GM11168 (cell line): ENCODE measurements around the gene NLRP4.
"Not testable (repeated sequence)": the region's sequence is repeated elsewhere in the genome, so short reads cannot be mapped to it uniquely, and the experiment has no call there.

Experiments used
- in situ Hi-C: fragments of 300-500 bp; cut with MboI; formaldehyde crosslinking; loops from one replicate; pipeline ENCODE4 v1.12.0; 2022; ENCODE audit warnings: low sequenced_read_pairs; ENCODE audit not compliant: unreplicated experiment

The NLRP4 gene

DNA sequence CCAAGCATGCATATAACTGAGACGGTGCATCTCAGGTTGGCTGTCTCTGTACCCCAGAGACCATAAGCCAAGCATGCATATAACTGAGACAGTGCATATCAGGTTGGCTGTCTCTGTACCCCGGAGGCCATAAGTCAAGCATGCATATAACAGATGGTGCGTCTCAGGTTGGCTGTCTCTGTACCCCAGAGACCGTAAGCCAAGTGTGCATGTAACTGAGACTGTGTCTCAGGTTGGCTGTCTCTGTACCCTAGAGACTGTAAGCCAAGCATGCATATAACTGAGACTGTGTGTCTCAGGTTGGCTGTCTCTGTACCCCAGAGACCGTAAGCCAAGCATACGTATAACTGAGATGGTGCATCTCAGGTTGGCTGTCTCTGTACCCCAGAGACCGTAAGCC is 30.8 kb downstream of the NLRP4 start:
- in situ Hi-C loops: no loop called here

DNA sequence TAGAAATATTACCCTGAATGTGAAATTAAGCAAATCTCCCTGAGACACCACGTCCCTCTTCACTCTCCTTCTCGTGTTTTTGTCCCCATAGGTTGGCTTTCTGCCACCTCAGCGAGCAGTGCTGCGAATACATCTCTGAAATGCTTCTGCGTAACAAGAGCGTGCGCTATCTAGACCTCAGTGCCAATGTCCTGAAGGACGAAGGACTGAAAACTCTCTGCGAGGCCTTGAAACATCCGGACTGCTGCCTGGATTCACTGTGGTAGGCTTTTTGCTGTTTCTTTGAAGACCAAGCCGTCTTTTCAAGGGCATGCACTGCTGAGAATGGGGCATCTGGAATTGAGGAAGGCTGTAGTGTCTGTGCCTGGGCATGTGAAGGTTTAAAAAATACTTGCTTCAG is 34.4 kb downstream of the NLRP4 start:
- in situ Hi-C loops: no loop called here

DNA sequence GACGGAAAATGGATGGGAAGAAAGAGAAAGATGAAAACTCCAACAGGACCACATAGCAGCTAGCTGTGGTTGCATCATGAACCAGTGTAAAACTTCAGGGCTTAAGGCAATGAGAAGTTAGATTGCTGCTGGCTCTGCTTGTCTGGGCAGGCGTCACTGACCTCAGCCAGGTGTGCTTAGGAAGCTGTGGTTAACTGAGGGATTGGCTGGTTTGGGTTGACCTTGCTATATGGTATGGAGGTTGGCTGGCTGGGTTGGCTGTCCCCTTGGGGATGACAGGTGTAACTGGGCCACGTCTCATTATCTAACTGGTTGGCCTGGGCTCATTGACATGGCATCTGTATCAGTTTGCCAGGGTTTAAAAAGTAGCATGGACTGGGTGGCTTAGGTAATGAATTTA is 40.9 kb downstream of the NLRP4 start:
- in situ Hi-C loops: no loop called here

DNA sequence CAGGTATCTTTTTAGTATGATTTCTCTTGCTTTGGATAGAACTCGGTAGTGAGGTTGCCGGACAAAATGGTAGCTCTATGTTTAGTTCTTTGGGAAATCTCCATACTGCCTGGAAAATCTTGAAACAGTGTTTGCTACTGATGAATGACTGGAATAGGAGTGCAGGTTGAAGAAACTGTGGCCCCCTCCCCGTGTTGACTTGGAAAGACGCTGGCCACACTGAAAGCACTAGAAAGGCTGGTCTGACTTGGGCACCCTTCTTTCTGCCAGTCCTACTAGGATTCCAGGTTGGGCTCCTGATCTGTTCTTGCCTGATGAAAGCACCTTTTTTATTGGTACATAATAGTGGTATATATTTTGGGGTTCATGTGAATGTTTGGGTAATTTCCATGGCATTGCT is 46.3 kb downstream of the NLRP4 start:
- in situ Hi-C loops: no loop called here

DNA sequence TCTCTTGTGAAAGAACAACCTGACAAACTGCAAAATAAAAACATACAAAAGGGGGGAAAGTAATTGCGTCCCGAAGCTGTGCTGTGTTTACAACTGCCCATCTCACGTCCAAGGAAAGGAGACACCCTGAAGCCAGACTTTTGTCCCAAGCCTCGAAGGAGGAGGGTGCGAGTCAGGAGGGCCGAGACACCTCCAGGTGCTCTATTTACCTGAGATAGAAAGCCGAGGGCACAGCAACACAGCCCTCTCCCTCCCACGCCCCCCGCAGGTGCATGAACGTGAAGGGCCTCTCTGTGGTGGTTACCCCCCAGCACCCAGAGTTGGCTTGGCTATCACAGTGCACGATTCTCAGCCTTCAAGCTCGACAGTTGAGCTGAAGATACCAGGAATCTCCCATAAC is 62.6 kb downstream of the NLRP4 start:
- in situ Hi-C loops: no loop called here

DNA sequence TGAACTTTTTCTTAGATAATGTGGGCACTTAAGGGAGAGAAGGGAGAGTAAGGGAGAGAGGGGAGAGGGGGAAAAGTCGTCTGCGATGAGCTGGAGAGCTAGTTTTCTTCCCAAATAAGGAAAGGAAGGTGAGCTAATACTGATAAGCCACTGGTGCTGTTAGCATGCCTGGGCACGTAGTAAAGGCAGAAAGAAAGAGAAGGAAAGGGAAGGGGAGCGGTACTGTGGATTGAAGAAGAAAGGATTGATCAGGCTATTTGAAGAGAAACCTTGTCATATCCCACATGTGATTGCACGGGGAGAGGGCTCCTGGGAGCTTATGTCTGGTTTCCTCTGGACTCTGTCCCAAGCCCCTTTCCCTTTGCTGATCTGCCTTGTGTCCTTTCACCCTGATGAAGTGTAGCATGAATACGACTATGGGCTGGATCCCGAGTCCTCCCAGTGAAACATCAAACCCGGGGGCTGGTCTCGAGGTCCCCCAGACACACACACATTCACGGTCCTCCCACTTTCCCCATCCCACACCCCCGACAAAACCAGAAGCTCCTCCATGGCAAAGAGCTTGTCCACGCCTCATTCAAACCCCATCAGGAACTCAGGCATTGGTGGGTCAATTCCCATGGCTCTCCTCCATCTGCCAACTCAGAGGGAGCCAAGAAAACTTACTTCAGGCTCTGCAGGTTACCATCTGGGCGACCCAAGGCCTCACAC is 65.2 kb downstream of the NLRP4 start:
- in situ Hi-C loops: no loop called here

DNA sequence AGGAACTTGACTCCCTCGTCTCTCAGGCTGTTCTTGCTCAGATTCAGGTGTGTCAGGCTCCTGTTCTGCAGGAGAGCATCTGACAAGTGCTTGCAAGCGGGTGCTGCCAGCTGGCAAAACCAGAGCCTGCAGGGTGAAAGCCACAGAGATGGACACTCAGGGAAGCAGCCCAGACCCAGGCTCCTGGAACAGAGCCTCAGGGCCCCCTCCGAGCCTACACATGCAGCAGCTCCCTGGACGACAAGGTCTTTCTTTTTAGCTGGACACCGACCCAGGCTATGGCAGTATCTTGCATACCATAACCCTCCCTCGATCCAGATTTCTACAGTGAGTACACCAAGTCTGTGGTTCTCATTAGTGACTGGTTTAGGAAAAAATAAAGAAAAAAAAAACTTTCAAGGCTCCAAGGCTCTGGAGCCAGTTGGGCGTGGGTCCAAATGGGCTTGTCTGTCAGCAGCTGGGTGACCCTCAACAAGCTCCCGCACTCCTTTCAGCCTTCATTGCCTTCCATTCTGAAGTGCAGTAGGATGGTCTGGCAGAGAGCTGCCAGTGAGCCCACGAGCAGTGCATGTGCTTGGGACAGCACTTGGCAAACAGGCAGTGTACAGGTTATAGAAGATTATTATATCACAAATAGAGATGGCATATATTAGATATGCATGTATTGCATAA is 65.9 kb downstream of the NLRP4 start:
- in situ Hi-C loops: no loop called here

DNA sequence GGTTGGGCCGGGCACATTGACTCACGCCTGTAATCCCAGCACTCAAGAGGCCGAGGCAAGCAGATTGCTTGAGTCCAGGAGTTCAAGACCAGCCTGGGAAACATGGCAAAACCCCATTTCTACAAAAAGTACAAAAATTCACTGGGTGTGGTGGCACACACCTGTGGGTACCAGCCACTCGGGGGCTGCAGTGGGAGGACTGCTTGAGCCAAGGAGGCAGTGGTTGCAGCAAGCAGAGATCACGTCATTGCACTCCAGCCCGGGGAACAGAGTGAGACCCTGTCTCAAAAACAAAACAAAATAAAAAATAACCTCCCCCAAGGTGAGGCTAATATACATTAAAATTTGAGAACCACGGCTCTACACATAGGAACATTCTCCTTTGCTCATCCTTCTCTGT is 70.9 kb downstream of the NLRP4 start:
- in situ Hi-C loops: no loop called here

DNA sequence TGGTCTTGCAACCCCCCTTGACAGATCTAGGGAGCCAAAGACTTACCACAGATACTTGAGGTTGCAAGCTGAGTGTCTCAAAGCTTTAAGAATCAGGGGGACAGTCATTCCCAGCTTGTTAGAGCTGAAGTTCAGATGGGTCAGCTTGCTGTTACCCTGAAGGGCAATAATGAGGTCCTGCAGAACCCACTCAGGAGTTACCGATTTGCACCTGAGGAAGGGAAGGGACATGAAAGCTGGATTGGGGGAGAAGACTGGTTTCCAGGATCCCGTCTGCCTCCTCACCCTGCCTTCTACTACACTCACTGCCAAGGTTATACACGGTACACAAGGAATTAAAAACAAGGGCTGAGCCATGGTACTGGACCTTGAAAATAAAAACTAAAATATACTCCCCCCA is 71.4 kb downstream of the NLRP4 start:
- in situ Hi-C loops: no loop called here

DNA sequence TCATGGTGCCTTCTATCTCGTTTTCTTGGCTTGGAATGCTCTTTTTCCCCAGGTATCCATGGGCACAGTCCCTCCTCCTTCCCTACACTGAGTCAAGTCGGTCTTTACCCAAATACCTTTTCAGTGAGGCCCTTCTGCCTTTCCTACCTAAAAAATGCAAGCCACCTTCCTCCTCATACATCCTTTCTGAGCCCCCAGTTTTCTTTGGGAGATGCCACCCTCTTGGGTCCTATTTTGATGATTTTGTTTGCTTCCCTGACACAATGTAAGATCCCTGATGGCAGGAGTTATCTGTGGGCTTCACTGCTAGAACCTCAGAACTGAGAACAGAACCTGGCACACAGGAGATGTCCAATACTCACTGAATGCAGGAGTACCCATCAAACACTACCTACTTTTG is 73.5 kb downstream of the NLRP4 start:
- in situ Hi-C loops: no loop called here

DNA sequence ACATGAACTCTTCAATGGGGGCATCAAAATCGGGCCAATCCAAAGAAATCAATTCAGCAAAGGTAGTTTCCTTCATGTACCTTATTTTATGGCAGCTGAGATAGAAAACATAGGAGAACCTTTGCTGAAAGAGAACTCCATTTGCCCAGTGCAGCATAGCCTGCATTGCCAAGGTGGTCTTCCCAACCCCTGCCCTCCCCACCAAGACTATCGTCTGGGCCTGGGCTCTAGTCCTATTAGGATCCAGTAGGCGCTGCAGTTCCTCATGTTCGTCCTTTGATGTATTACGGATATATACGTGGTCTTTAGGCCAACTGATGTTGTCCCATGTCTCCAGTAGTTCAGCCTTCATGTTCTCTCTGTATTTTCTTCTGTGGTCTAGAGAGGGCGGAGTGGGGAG is 76.6 kb downstream of the NLRP4 start:
- in situ Hi-C loops: no loop called here

DNA sequence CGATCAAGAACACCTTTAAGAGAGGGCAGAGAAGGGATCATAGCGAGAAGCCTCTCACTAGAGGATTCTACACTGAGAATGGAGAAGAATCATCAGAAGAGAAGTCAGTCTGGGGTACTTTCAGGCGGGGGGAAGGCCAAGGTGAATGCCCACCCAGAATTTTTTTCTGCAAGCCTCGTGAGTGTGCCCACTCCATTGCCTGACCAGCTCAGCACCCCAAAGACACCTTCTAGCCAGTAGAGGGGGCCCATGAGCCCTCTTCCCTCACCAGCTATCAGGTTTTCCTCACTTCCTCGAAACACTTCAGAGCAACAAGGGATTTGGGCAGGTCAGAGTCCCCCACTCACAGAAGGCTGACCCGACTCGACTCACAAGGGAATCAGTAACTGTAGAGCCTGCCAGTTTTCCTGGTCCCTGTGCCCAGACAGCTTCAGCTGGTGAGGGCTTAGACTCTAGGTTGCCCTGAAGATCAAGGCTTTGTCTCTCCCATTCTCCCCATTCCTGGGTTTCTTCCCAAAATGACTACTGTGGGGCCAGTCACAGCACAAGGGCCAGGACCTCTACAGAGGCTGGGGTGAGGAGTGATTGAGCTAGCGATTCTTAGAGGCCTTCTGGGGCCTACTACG is 77.4 kb downstream of the NLRP4 start:
- in situ Hi-C loops: no loop called here

DNA sequence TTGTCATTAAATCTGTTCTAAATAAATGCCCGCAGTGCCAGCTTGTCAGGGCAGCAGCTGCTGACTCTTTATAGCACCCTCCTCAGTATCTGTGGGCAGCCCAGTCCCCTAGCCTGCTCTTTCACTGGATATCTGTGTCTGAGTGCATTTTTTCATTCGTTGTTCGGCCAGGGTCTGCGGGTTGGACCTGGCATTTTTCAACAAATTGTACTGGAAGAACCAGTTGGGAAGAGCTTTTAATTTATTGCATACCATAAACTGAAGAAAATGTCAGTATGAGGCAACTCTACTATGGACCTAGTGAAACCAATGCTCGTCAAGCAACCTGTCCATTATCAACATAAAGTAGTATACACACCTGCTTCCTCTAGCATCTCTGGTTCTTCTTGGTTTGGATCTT is 87.2 kb downstream of the NLRP4 start:
- in situ Hi-C loops: no loop called here

DNA sequence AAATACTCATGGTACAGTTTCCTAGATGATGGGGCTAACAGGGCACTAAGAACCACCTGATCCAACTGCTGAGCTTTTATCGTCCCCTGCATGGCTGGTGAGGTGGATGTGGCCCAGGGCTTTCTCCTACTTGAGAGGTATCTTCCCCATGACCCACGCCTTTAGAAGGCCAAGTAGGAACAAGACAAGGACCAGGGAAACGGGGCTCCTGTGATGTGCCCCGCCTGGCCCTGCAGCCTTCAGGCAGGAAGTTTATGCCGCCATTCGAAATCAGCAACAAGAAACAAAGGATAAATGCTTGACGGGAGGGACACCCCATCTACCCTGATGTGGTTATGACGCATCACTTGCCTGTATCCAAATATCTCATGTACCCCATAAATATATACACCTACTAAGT is 91.7 kb downstream of the NLRP4 start:
- in situ Hi-C loops: no loop called here

DNA sequence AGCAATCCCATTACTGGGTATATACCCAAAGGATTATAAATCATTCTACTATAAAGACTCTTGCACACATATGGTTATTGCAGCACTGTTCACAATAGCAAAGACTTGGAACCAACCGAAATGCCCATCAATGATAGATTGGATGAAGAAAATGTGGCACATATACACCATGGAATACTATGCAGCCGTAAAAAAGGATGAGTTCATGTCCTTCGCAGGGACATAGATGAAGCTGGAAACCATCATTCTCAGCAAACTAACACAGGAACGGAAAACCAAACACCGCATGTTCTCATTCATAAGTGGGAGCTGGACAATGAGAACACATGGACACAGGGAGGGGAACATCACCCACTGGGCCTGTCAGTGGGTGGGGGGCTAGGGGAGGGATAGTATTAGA is 92.9 kb downstream of the NLRP4 start:
- in situ Hi-C loops: not testable (repeated sequence)

DNA sequence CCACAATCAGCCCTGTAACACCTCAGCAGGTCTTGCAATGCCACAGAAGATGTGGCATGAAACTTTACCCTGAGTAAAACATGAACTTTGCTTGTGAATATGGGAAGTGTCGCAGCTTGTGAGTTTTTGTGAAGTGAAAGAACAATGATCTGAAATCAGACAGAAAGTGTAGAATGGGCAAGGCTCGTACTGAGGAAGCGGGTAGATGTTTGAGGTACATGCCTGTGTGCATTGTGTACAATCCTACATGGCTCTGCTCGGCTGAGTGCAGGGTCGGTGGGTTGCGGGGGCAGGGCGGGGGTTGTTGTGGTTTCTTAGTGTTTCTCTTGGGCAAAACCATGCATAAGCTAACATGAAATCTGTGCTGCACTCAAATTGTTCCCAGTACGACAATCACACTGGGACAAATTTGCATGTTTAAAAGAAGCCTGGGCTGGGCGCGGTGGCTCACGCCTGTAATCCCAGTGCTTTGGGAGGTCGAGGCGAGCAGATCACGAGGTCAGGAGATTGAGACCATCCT is 94.7 kb downstream of the NLRP4 start:
- in situ Hi-C loops: no loop called here
